NCI-H1930 (cell line): ENCODE results near the gene PIGL.
"Not testable (repeated sequence)": the region's sequence is repeated elsewhere in the genome, so short reads cannot be mapped to it uniquely, and the experiment has no call there.

Source experiments
- DNase-seq, 2 experiments: peaks; one replicate each; lab custom pipeline; 2025; lab: John Stamatoyannopoulos, UW

Gene PIGL

DNA sequence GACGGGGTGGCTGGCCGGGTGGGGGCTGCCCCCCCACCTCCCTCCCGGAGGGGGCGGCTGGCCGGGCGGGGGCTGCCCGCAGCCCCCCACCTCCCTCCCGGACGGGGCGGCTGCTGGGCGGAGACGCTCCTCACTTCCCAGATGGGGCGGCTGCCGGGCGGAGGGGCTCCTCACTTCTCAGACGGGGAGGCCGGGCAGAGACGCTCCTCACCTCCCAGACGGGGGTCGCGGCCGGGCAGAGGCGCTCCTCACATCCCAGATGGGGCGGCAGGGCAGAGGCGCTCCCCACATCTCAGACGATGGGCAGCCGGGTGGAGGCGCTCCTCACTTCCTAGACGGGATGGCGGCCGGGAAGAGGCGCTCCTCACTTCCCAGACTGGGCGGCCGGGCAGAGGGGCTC is 95.1 kb downstream of the PIGL start:
- not testable (repeated sequence) for DNase-seq

- no peak for DNase-seq
These were observed 96.4 kb downstream of the PIGL start for GRCh38 chr17:16313139-16314090.

DNA sequence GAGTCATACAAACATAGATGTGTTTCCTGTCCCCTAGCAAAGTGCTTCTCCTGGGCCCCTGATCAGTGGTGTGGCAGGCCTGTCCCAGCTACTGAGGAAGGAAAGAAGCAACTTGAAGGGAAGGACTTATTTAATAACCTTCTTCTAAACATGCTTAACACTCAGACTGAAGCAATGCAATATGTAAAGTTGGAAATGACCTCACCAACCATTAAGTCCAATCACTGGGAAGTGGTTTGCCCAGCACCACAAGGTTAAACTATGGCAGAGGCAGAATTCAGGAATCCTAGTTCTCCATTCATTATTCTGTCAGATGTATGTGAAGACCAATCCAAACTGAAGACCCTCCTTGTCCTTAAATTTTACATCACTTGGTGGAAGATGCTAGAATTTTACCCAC is 97.2 kb downstream of the PIGL start:
- DNase-seq: no peak

GRCh38 chr17:16314859-16315258 is 97.8 kb downstream of the PIGL start:
- no peak for DNase-seq

- no peak for DNase-seq
These were observed 103.0 kb downstream of the PIGL start for GRCh38 chr17:16319969-16320368.

DNA sequence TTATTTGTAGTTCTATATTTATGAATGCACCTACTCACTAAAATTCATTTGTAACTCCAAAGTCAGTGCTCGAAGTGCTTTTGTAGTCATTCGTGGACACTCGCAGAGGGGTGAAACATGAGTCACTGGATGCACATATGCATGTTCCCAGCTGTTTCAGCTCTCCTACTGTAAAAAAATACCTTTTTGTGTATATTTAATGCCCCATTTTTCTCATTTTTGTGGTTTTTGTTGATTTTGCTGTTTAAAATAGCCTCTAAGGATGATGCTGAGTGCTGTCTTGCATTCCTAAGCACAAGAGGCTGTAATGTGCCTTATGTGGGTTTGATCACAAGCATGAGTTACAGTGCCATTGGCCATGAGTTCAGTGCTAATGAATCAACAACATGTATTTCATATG is 105.6 kb downstream of the PIGL start:
- DNase-seq: no peak

GRCh38 chr17:16325964-16326363 is 109.0 kb downstream of the PIGL start:
- DNase-seq: no peak

DNA sequence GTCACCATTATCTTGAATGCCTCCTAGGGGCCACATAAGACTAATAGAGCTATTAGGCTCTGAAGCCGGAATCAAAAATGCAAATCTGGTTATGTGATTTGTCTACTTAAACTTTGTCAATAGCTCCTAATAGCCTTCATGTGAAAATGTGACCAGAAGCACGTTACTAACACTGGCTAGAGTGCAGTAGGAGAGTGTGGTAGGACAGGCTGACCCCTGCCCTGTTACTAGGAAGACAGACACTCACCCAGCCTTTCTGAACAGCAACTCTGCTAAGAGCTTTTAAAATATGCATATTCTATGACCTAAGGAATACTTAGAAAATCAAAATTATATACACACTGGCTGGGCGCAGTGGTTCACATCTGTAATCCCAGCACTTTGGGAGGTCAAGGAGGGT is 110.0 kb downstream of the PIGL start:
- DNase-seq: no peak

DNA sequence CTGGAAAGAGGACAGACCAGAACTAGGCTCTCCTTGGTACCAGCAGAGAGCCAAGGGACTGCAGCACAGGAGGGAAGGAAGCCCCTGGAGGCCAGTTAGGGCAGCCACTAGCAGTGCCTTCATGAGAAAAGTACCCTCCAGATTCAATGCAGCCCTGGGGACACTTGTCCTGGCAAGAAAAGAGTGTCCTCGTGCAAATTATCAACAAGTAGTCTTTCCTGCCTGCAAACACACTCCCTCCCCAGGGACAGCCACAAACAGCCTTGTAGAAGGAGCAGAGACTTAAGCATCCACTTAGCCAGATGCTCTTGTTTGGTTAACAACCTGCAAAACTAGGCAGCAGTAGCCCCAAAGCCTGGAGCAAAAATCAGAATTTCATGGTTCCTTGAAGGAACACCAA is 112.0 kb downstream of the PIGL start:
- DNase-seq: no peak

- no peak for DNase-seq
These were observed 112.7 kb downstream of the PIGL start for GRCh38 chr17:16329519-16330271.

GRCh38 chr17:16338391-16338790 is 121.4 kb downstream of the PIGL start:
- no peak for DNase-seq

GRCh38 chr17:16339402-16339801 is 122.4 kb downstream of the PIGL start:
- no peak for DNase-seq

DNA sequence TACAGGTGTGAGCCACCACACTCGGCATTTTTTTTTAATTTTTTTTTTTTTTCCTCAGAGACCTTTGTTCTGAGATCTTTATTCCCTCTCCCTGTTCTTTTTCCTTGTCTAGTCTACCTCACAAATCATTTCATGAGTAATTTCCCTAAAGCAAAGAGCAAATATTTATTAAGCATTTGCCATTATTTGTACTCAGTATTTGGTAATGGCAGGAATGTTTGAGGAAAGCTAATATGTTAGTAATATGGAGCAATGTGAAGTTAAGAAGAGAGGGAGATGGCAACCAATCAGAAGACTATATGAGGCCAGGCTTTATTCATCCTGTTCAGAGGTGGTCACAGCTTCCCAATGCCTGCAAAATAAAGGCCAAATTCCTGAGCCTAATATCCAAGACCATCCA is 122.9 kb downstream of the PIGL start:
- no peak for DNase-seq

DNA sequence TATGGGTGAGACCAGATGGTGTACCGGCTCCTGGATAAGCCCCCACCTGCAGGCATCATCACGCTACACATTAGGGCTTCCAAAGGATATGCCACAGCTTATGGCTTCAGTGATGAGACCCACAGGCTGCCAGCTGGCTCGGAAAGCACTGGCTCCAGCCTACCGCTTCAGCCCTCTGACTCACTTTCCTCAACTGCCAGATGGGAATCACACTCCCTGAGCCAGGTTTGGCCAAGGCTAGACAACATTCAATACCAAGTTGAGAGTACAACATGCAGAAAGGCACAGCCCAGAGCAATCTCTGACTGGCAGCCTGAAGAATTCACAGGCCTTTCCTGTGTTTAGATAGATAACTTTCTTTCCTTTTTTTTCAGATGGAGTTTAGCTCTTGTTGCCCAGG is 126.0 kb downstream of the PIGL start:
- no peak for DNase-seq

- no peak for DNase-seq
These were observed 126.6 kb downstream of the PIGL start for GRCh38 chr17:16343569-16343968.

GRCh38 chr17:16345565-16345964 is 128.6 kb downstream of the PIGL start:
- no peak for DNase-seq

GRCh38 chr17:16346721-16347271 is 129.8 kb downstream of the PIGL start:
- no peak for DNase-seq

DNA sequence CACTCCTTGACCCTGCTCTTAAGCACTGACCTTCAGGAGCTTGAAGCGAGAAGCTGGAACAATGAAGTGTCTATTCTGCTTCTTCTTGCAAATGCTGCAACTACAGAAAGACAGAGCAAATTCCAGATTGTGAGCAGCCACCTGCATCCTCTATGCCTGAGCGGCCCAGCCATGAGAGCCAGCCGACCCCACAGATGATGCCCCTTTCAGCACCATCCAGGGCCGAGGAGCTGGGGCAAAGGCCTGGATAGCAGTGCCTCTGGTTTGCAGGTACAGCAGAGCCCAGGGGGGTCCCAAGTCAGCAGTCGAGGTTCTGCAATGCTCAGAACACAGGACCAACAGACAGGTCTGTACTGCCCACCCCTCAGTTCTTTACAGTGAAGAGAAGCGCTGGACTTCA is 131.6 kb downstream of the PIGL start:
- DNase-seq: no peak

DNA sequence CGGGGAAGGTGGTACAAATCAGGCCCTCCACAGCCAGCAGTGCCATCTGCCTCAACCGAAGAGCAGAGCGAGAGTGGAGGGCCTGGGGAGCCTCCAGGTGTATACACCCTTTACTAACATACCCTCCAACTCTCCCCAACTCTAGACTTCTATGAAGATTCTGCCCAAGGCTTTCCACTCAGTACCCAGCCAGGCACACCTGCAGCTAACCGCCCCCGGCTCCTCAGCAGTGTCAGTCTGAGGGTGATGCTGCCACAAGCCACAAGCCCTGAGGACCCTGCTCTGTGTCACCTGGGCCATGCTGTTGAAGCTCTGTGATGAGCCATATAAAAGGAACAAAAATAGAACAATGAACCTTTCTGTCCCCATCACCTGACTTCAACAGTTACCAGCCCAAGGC is 132.4 kb downstream of the PIGL start:
- no peak for DNase-seq

DNA sequence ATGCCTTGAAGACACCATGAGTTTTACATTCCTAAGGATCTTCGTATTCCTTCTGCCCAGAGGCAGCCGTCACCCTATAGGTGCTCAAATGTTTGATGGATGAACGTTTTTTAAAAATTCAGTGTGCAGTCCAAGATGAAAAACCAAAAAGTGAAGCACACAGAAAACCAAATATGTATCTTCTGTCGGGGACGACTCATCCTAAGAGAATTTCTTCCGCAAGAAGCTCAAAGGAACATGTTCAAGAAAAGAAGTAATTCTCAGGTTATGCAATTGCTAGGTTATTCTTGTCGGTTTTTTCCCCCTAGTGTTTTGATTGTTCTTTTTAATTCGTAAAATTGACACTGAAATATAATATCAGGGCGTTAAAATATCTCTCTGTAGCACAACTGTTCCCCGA is 134.8 kb downstream of the PIGL start:
- DNase-seq: no peak

GRCh38 chr17:16352303-16352666 is 135.3 kb downstream of the PIGL start:
- peak; percentile 28 to 40 for DNase-seq

DNA sequence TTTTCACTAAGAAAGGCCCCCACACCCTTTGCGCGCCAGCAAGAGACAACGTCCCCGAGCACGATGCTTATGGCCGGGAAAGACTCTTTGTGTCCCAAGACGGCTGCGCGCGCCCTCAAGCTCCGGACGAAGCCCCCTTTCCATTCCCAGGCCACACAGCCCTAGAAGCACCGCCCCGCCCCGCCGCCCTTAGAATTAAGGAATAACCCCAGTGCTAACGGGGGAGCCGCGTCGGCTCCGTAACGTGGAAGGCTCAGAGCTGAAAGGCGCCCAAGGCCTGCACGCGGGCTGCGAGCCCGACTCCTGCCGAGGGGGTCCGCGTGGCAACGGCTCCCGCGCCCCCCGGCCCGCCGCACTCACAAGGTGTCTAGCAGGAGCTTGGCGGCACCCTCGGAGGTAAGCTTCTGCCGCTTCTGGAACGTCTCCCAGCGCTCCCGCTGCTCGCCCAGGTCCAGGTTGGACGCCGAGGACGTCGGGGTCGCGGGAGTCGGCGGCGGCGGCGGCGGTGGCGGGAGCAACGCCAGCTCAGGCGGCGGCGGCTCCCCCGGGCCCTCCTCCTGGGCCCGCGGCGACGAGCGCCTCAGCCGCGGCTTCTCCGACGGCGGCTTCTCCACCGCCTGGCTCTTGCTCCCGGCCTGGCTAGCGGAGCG is 135.8 kb downstream of the PIGL start:
- peak; percentile 28 to 36 for DNase-seq
